Transverse colon (tissue), 3 donors: Measurements from ENCODE around the gene POLQ.

Source experiments
- CTCF ChIP-seq, 5 experiments: fragments of 200-600 bp in 3 of 5; fragments of 450-650 bp in 2 of 5; sonication (generic) in 3 of 5; IDR thresholded peaks; 1 replicate in 2 of 5; 2 replicates in 3 of 5; pipeline ENCODE4 v1.5.1; 2016 to 2017; ENCODE audit warnings: antibody characterized with exemption in 5 of 5, inconsistent platforms in 3 of 5, mild to moderate bottlenecking in 2 of 5, moderate library complexity in 1 of 5
- POLR2A ChIP-seq: fragments of 450-650 bp; IDR thresholded peaks from one replicate; pipeline ENCODE4 v1.6.1; 2016; ENCODE audit warnings: antibody characterized with exemption, mild to moderate bottlenecking, moderate library complexity

GRCh38 chr3:121443456-121443855 is 102.3 kb downstream of the POLQ start:
- no peak for TF ChIP-seq CTCF (IDR thresholded peaks at IDR 0.05)
- no peak for TF ChIP-seq POLR2A
